Left renal cortex interstitium (tissue), 4 donors: ENCODE results near the gene ATG10. TPM values are rescaled to one million over a fixed set of nuclear protein-coding genes. Genes with fewer than 3 reads are reported as not detected.
"Not testable (repeated sequence)": the region's sequence is repeated elsewhere in the genome, so short reads cannot be mapped to it uniquely, and the experiment has no call there.

Experiments used
- DNase-seq, 4 donors: peaks; one replicate each; pipeline ENCODE4 v3.0.0-alpha.2; 2013; ENCODE audit warnings: low read depth in 4 of 4, low spot score in 2 of 4, missing footprints in 1 of 4
- polyA plus RNA-seq, 4 donors: library from polyadenylated mRNA; unstranded; fragments of 120-200 nt; gene quantifications; one replicate each; pipeline ENCODE4 v1.2.1, GENCODE V29; 2013; ENCODE audit not compliant: insufficient read length in 4 of 4

ATG10 gene
- 10 to 100 TPM; 10.2 to 17.8 (median 12.8) TPM for polyA plus RNA-seq

DNA sequence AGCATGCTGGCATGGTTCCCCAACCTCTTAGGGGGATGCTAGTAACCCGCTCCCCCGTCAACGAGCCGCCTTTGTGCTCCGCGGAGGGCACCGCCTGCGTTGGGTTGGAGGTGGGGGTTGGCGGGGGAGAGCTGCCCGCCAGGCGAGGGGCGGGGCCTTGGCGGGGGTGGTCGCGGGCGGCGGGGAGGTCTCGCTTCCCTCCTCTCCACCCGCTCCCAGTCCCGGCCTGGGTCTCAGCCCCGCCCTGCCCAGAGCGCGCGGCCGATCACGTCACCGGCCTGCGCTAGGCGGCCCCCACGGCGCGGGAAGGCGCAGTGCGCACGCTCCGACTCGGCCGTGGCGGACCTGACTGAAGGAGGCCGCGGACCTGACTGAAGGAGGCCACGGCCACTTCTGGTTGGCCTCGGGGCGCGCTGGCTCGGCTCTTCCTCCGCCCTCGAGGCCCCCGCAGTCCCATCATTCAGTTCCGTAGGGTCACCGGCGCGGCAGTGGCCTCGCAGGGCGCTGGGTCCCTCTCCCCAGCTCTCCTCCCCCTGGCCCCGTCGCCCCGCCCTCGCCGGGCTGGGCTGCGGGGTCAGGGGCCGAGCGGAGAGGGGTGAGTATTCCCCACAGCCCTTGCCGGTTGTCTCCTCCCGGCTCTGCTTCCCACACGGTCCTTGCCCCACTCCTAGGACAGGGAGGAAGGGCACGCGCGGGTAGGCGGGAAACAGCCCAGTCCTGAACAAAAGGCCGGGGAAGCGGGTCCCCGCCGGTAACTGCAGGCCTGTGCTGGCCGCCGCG is at the start of gene ATG10:
ATG10 (plus strand) TSS at position 312 of the 780 bp plus-strand sequence. CDS start 15,548 bp downstream, outside the sequence.
- peak; percentile 87 to 94 (median 90) for DNase-seq

DNA sequence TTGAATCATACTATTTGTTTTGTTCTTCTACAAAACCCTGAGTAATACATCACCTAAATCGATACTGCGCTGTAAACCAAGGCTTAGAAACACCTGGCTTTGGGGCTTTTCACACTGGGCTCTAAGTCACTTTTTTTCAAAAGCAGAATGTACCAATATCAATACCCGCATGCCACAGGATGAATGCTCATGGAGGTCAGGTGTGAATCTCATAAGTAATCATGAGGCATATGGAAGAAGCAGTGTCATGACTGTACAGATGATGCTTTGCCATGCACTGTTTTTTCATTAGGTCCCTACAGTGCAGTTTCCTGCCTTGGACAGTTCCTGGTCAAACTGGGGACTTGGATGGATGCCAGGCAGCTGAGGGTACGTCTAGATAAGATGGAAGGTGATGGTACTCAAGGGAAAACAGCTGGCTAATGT is 49.0 kb upstream of the ATG10 start:
- no peak for DNase-seq

GRCh38 chr5:81924442-81924841 is 47.4 kb upstream of the ATG10 start:
- no peak for DNase-seq

- DNase-seq: no peak
These were observed 46.8 kb upstream of the ATG10 start for GRCh38 chr5:81925009-81925408.

DNA sequence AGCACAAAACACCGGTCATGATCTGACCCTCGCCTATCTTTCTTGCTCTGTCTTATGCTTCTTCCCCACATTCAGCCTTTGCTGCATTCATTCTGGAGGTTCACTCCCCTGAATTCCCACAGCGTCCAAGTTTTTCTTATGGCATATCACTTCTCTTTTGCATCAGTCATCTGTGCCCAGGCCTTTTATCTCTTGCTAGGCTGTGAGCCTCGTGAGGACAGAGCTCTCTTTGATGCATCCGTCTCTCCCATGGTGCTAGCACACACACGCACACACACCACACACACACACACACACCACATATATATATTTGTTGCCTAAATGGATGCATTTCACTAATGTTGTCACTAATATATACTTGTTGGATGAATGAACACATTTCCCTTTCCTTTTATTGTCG is 45.8 kb upstream of the ATG10 start:
- no peak for DNase-seq

DNA sequence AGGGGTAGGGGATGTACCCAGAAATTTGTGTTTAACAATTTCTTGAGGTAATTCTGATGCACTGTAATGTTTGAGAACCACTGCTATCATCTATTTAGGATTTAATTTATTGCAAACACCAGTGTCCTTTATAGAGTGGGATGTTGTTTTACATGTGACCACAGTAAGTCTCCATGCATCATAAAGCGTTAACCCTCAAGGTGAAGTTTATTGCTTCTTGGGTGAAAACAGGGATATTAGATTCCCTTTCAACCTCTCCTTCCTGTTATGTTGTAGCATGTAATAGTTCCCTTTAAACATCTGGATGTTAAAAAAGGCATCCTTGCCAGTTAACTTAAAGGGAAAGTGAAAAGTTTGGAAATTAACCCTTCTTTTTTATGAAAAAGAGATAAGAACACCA is 35.8 kb upstream of the ATG10 start:
- peak in 3 of 4 donors; percentile 11 to 29 (median 21) for DNase-seq

DNA sequence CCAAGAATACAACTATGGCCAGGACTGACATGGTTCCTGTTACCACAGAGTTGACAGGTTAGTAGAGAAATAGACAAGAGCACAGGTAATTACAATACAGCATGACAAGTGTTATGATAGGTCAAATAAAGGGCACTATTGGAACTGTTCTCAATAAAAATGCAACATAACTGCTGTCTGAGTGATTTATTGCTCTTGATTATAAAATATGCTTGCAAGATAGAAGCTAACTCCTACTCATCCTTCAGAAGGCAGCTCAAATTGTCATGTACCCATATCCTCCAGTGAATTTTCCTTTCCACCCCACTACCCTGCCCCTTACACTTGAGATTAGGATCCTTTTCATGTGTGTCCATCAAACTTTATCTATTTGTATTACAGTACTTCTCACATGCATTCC is 35.1 kb upstream of the ATG10 start:
- no peak for DNase-seq

DNA sequence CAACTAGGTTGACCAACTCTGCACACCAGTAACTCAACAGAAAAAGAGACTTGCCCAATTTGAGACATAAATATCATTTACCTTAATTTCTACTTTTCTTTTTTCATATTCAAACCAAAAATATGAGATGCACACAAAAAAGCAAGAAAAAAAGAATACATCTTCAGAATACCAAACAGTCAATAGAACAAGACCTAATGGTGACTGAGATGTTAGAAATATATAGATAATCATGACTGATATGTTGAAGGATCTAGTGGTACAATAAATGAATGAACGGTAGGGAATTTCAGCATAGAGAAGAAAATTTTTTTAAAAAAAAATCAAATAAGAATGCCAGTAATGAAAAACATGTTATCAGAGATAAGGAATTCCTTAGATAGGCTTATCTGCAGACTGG is 29.1 kb upstream of the ATG10 start:
- DNase-seq: no peak

DNA sequence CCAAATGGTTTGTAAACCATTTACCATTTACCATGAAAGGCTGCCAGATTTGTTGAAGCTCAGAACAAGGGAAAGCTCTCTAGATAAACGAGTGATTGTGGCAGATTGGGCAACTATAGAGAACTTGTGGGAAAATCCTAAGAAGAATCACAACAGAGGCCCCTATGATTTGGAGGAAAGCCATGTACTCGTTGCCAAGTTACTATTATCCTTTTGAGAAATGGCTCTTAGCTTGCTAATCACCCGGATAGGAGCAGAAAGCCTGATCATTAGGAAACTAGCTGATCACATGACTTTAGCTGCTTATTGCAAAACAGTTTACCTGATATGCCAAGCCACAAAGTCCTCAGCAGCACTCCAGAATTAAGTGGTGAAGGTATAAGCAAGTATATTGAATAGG is 23.5 kb upstream of the ATG10 start:
- DNase-seq: no peak

- DNase-seq: no peak
These were observed 22.4 kb upstream of the ATG10 start for GRCh38 chr5:81949462-81949861.

GRCh38 chr5:81950996-81951395 is 20.8 kb upstream of the ATG10 start:
- no peak for DNase-seq

- DNase-seq: not testable (repeated sequence)
These were observed 17.0 kb upstream of the ATG10 start for GRCh38 chr5:81954796-81955195.

DNA sequence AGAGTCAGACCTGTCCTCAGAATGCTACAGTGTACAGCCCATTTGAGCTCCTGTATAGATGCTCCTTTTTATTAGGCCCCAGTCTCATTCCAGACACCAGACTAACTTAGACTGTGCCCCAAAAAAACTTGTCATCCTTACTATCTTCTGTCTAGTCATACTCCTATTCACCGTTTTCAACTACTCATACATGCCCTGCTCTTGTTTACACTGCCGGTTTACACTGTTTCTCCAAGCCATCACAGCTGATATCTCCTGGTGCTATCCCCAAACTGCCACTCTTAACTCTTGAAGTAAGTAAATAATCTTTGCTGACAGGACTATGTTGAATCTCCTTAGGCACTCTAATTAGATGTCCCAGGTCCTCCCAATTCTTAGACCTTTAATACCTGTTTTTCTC is 13.7 kb upstream of the ATG10 start:
- DNase-seq: not testable (repeated sequence)

DNA sequence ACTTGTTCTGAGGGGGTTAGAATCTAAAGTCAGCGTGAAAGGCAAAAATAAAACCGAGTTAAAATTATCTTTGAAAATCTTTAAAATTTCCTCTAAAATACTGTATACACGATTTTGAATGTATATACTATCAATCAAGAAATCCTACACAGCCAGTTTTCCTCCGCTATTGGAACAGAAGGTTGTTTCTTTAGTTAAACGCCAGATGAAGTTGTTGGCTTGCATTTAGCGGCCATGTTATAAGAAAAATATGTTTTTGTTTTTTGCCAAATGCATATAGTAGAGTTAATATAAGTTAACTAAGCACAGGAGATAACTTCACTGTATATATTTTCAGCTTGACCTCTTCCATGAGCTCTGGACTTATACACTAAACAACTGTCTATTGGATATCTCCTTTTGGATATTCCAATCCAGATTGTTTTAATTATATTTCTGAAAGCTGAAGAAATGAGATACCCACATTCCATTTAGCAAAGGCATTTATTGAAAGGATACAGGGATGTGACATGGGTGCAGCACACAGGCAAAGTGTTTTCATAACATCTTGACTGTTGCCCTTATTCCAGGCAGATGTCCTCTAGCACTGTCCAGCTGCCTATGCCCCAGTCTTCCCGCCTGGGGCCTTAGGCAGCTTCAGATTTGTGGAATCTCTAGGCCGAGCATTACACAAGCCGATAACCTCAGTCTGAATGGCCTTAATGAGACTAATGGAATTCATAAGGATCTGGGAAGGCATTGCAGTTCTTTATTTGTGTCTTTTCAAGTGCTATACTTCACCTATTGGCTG is 10.0 kb upstream of the ATG10 start:
- no peak for DNase-seq

- no peak for DNase-seq
These were observed 8.3 kb upstream of the ATG10 start for GRCh38 chr5:81963544-81963943.

DNA sequence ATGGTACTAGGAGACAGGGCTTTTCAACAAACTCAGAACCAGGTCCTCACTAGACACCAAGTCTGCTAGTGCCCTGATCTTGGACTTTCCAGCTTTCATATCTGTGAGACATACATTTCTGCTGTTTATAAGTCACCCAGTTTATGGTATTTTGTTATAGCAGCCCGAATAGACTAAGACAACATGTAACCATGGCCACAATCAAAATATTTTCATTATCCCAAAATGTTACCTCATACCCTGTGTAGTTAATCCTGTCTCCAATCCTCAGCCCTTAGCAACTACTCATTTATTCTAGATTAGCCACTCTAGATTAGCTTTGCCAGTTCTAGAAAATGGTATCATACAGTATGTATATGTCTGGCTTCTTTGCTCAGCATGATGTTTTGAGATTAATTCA is 6.3 kb upstream of the ATG10 start:
- DNase-seq: no peak

- DNase-seq: no peak
These were observed 2.6 kb upstream of the ATG10 start for GRCh38 chr5:81969226-81969625.

- DNase-seq: no peak
These were observed 1.9 kb upstream of the ATG10 start for GRCh38 chr5:81969912-81970311.

GRCh38 chr5:81971111-81971711 is 612 bp upstream of the ATG10 start:
- peak; percentile 22 to 81 (median 39) for DNase-seq

GRCh38 chr5:81972492-81972783 is 615 bp downstream of the ATG10 start:
- peak in 1 of 4 donors; percentile 47 for DNase-seq

DNA sequence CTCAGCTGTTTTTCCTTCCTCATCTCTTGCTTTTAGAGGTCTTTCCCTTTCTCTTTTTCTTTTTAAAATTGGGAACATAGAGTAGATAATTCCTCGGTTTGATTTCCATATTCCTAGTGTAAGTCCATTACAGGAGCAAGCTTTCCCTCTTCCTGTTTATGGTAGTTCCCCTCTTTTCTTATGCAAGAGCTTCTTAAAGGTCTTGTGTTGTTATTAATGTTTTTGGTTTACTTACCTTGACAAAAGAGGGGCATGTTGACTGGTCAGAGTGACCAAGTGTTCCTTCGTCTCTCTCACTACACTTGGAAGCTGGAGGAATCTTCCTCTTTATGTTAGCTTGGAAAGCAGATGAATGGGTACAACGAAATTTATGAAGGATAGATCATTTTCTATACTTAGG is 8.3 kb downstream of the ATG10 start:
- DNase-seq: no peak
